Left lung (tissue), 10 donors: Measurements from ENCODE around the gene APPL1. TPM values are rescaled to one million over a fixed set of nuclear protein-coding genes. Genes with fewer than 3 reads are reported as not detected.

Experiments used
- ATAC-seq: fragments of 200-7000 bp; cut with Tn5 transposase; one replicate; pipeline ENCODE4 v1.9.1; 2020; ENCODE audit warnings: moderate library complexity
- DNase-seq, 4 donors: peaks; one replicate each; pipeline ENCODE4 v3.0.0-alpha.2; 2013 to 2020
- H3K27ac ChIP-seq, 2 donors: fragments of 200-600 bp; sonication (generic) in 1 of 2; one replicate each; pipeline versions ENCODE4 v1.5.0 to v1.8.0; 2020 to 2021
- H3K27me3 ChIP-seq, 2 donors: fragments of 200-600 bp; sonication (generic) in 1 of 2; one replicate each; pipeline versions ENCODE4 v1.5.0 to v1.8.0; 2020 to 2021
- H3K36me3 ChIP-seq, 2 donors: fragments of 200-600 bp; sonication (generic) in 1 of 2; one replicate each; pipeline versions ENCODE4 v1.5.0 to v1.8.0; 2020 to 2021
- H3K4me1 ChIP-seq, 2 donors: fragments of 200-600 bp; one replicate each; pipeline ENCODE4 v1.8.0; 2021
- H3K4me3 ChIP-seq, 2 donors: fragments of 200-600 bp; sonication (generic) in 1 of 2; one replicate each; pipeline versions ENCODE4 v1.5.0 to v1.8.0; 2020 to 2021; ENCODE audit warnings: mild to moderate bottlenecking in 1 of 2
- H3K9me3 ChIP-seq, 2 donors: fragments of 200-600 bp; sonication (generic) in 1 of 2; one replicate each; pipeline versions ENCODE4 v1.5.0 to v1.8.0; 2020 to 2021
- CTCF ChIP-seq, 2 donors: fragments of 200-600 bp; sonication (generic) in 1 of 2; IDR thresholded peaks; one replicate each; pipeline versions ENCODE4 v1.5.0 to v1.8.0; 2021; ENCODE audit warnings: antibody characterized with exemption in 2 of 2
- intact Hi-C, 2 donors: fragments of 100-400 bp; cut with DNase I; formaldehyde crosslinking; loops; one replicate each; pipeline versions ENCODE4 v1.11.2 to v1.14.2; 2022
- polyA plus RNA-seq, 6 donors: library from polyadenylated mRNA; unstranded; fragments of 120-200 nt; gene quantifications; one replicate each; pipeline ENCODE4 v1.2.1, GENCODE V29; 2013; ENCODE audit not compliant: insufficient read length in 6 of 6
- total RNA-seq, 2 donors: library from RNA; stranded (reverse); fragmentation: NEBNext Ultra II Directional; extraction: Animal tissue kit (Norgen Biotek cat#: 25700); gene quantifications; one replicate each; pipeline ENCODE4 v1.2.1, GENCODE V29; 2021
- donor health status: DM: no; HTN: yes; CAD: no.
- donor health status: DM: no; HTN: no; CAD: no.

APPL1 gene
- total and polyA plus RNA-seq, 8 donors: 35.8 to 51.0 (median 43.6) TPM

GRCh38 chr3:57261119-57261518 is 33.6 kb downstream of the APPL1 start:
- no peak for TF ChIP-seq CTCF (IDR thresholded peaks at IDR 0.05)
- Histone ChIP-seq H3K36me3 (peaks cover 0 to 91% of the 10 kb centered on the region in 2 donors), H3K9me3 (peaks cover 0 to 2% of the 10 kb centered on the region in 2 donors), H3K4me3 (no peak overlapping the region), H3K27me3 (no peaks in the 10 kb centered on the region), H3K27ac (no peak overlapping the region), H3K4me1 (no peaks in the 10 kb centered on the region)
- DNase-seq (no peak), ATAC-seq (no peak)
- intact Hi-C loops: no loop called here

- Histone ChIP-seq H3K9me3 (peaks cover 0 to 2% of the 10 kb centered on the region in 2 donors), H3K27ac (no peak overlapping the region), H3K4me3 (no peak overlapping the region), H3K4me1 (no peaks in the 10 kb centered on the region), H3K36me3 (peaks cover 0 to 96% of the 10 kb centered on the region in 2 donors), H3K27me3 (no peaks in the 10 kb centered on the region)
- TF ChIP-seq CTCF (IDR thresholded peaks at IDR 0.05): no peak
- ATAC-seq (no peak), DNase-seq (no peak)
- intact Hi-C loops: no loop called here
Measured at GRCh38 chr3:57261929-57262328, 34.4 kb downstream of the APPL1 start.

- DNase-seq (no peak), ATAC-seq (no peak)
- Histone ChIP-seq H3K27me3 (no peaks in the 10 kb centered on the region), H3K9me3 (peaks cover 0 to under 1% of the 10 kb centered on the region in 2 donors), H3K4me3 (no peak overlapping the region), H3K27ac (no peak overlapping the region), H3K4me1 (no peaks in the 10 kb centered on the region), H3K36me3 (peaks cover 0 to 95% of the 10 kb centered on the region in 2 donors)
- TF ChIP-seq CTCF (IDR thresholded peaks at IDR 0.05): no peak
- intact Hi-C loops: no loop called here
Measured at GRCh38 chr3:57268416-57268815, 40.9 kb downstream of the APPL1 start.

GRCh38 chr3:57274845-57275244 is 47.3 kb downstream of the APPL1 start:
- H3K4me3 ChIP-seq: no peak overlapping the region
- peaks cover 0 to 38% of the 10 kb centered on the region in 2 donors for H3K36me3 ChIP-seq
- H3K4me1 ChIP-seq: no peaks in the 10 kb centered on the region
- ATAC-seq (no peak), DNase-seq (no peak)
- H3K9me3 ChIP-seq: no peaks in the 10 kb centered on the region
- H3K27ac ChIP-seq: no peak overlapping the region
- intact Hi-C loops: no loop called here
- H3K27me3 ChIP-seq: no peaks in the 10 kb centered on the region
- no peak for TF ChIP-seq CTCF (IDR thresholded peaks at IDR 0.05)

- no peak overlapping the region for H3K27ac ChIP-seq
- no peak for ATAC-seq
- no peaks in the 10 kb centered on the region for H3K4me1 ChIP-seq
- TF ChIP-seq CTCF (IDR thresholded peaks at IDR 0.05): no peak
- intact Hi-C loops: no loop called here
- DNase-seq: no peak
- no peaks in the 10 kb centered on the region for H3K27me3 ChIP-seq
- H3K4me3 ChIP-seq: no peak overlapping the region
- peaks cover 0 to 32% of the 10 kb centered on the region in 2 donors for H3K36me3 ChIP-seq
- no peaks in the 10 kb centered on the region for H3K9me3 ChIP-seq
Measured at GRCh38 chr3:57275393-57275792, 47.9 kb downstream of the APPL1 start.
